ENCODE data around the gene HBA1.
"Not testable (repeated sequence)": the region's sequence is repeated elsewhere in the genome, so short reads cannot be mapped to it uniquely, and the experiment has no call there.

HBA1 gene

DNA sequence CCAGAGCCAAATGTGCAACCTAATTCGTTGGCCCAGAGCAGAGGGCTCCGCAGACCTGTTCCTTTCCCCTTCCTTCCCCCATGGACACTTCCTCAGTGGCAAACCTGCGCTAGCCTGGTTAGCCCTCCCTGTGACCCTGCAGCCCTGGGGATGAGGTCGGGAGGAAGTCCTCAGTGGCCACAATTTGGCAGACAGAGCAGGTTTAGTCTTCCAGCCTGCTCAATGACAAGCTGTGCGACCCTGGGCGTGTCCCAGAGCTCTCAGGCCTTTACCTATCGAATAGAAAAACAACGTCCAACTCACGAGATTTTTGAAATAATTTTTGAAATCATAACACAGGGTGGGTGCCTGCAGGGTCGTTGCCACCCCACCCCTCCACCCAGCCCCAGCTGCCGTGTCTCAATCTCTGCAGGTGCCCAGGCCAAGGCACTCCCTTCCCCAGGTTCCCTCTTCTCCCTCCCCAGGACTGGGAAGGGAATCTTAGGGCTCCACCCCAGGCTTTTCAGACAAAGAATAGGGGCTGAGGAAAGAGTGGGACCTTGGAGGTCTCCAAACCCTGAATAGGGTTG, 9.3 kb upstream of the HBA1 start:
- H3K36me3 ChIP-seq (ENCODE audit: control insufficient read depth in 1 of 2, insufficient read depth in 2 of 2, low read length in 2 of 2), result no peaks in the 10 kb centered on the region
- H3K4me3 ChIP-seq (ENCODE audit: low read depth in 1 of 2, low read length in 2 of 2), result no peak overlapping the region
- peaks cover 5 to 13% of the 10 kb centered on the region in 2 donors for H3K4me1 ChIP-seq (ENCODE audit: control insufficient read depth in 1 of 2, insufficient read depth in 2 of 2, low read length in 2 of 2)
- no peaks in the 10 kb centered on the region for H3K9me3 ChIP-seq (ENCODE audit: control insufficient read depth in 1 of 2, low read length in 2 of 2)
- H3K27me3 ChIP-seq (ENCODE audit: control insufficient read depth in 1 of 2, insufficient read depth in 2 of 2, low read length in 2 of 2), result peaks cover 41 to 48% of the 10 kb centered on the region in 2 donors
- H3K27ac ChIP-seq (ENCODE audit: low read depth, low read length), result no peak overlapping the region
- no peak overlapping the region for H3K9ac ChIP-seq (ENCODE audit: low read depth in 1 of 2, low read length in 2 of 2)

GRCh38 chr16:168424-168823, 8.1 kb upstream of the HBA1 start:
- no peak overlapping the region for H3K4me3 ChIP-seq (ENCODE audit: low read depth in 1 of 2, low read length in 2 of 2)
- H3K9me3 ChIP-seq (ENCODE audit: control insufficient read depth in 1 of 2, low read length in 2 of 2), result no peaks in the 10 kb centered on the region
- H3K36me3 ChIP-seq (ENCODE audit: control insufficient read depth in 1 of 2, insufficient read depth in 2 of 2, low read length in 2 of 2), result no peaks in the 10 kb centered on the region
- H3K27ac ChIP-seq (ENCODE audit: low read depth, low read length), result no peak overlapping the region
- H3K4me1 ChIP-seq (ENCODE audit: control insufficient read depth in 1 of 2, insufficient read depth in 2 of 2, low read length in 2 of 2), result peaks cover 5 to 13% of the 10 kb centered on the region in 2 donors
- H3K9ac ChIP-seq (ENCODE audit: low read depth in 1 of 2, low read length in 2 of 2), result no peak overlapping the region
- peaks cover 42 to 48% of the 10 kb centered on the region in 2 donors for H3K27me3 ChIP-seq (ENCODE audit: control insufficient read depth in 1 of 2, insufficient read depth in 2 of 2, low read length in 2 of 2)

DNA sequence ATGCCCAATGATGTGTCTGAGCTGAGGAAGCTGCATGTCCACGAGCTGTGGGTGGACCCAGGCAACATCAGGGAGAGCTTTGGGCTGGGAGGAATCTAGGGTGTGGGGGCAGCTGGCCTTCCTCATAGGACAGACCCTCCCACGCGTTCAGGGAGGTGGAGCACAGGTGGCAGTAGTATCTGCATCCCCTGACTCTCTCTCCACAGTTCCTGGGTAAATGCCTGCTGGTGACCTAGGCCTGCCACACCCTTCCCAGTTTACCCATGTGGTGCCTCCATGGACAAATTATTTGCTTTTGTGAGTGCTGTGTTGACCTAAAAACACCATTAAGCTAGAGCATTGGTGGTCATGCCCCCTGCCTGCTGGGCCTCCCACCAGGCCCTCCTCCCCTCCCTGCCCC, 7.5 kb upstream of the HBA1 start:
- Histone ChIP-seq H3K4me3 (ENCODE audit: low read depth in 1 of 2, low read length in 2 of 2) (no peak overlapping the region), H3K9me3 (ENCODE audit: control insufficient read depth in 1 of 2, low read length in 2 of 2) (no peaks in the 10 kb centered on the region), H3K4me1 (ENCODE audit: control insufficient read depth in 1 of 2, insufficient read depth in 2 of 2, low read length in 2 of 2) (peaks cover 5 to 13% of the 10 kb centered on the region in 2 donors), H3K27ac (ENCODE audit: low read depth, low read length) (no peak overlapping the region), H3K36me3 (ENCODE audit: control insufficient read depth in 1 of 2, insufficient read depth in 2 of 2, low read length in 2 of 2) (no peaks in the 10 kb centered on the region), H3K27me3 (ENCODE audit: control insufficient read depth in 1 of 2, insufficient read depth in 2 of 2, low read length in 2 of 2) (peaks cover 45 to 48% of the 10 kb centered on the region in 2 donors), H3K9ac (ENCODE audit: low read depth in 1 of 2, low read length in 2 of 2) (no peak overlapping the region)

DNA sequence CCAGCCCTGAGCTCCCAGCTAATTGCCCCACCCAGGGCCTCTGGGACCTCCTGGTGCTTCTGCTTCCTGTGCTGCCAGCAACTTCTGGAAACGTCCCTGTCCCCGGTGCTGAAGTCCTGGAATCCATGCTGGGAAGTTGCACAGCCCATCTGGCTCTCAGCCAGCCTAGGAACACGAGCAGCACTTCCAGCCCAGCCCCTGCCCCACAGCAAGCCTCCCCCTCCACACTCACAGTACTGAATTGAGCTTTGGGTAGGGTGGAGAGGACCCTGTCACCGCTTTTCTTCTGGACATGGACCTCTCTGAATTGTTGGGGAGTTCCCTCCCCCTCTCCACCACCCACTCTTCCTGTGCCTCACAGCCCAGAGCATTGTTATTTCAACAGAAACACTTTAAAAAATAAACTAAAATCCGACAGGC, 6.4 kb upstream of the HBA1 start:
- H3K27ac ChIP-seq (ENCODE audit: low read depth, low read length); H3K9me3 ChIP-seq (ENCODE audit: control insufficient read depth in 1 of 2, low read length in 2 of 2); H3K36me3 ChIP-seq (ENCODE audit: control insufficient read depth in 1 of 2, insufficient read depth in 2 of 2, low read length in 2 of 2); H3K4me3 ChIP-seq (ENCODE audit: low read depth in 1 of 2, low read length in 2 of 2); H3K9ac ChIP-seq (ENCODE audit: low read depth in 1 of 2, low read length in 2 of 2): not testable (repeated sequence)
- Histone ChIP-seq H3K27me3 (ENCODE audit: control insufficient read depth in 1 of 2, insufficient read depth in 2 of 2, low read length in 2 of 2) (peaks cover 46 to 50% of the 10 kb centered on the region in 2 donors), H3K4me1 (ENCODE audit: control insufficient read depth in 1 of 2, insufficient read depth in 2 of 2, low read length in 2 of 2) (peaks cover 5 to 11% of the 10 kb centered on the region in 2 donors)

DNA sequence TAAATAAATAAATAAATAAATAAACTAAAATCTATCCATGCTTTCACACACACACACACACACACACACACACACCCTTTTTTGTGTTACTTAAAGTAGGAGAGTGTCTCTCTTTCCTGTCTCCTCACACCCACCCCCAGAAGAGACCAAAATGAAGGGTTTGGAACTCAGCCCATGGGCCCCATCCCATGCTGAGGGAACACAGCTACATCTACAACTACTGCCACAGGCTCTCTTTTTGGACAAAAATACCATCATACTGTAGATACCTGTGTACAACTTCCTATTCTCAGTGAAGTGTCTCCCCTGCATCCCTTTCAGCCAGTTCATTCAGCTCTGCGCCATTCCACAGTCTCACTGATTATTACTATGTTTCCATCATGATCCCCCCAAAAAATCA, 5.7 kb upstream of the HBA1 start:
- Histone ChIP-seq H3K27me3 (ENCODE audit: control insufficient read depth in 1 of 2, insufficient read depth in 2 of 2, low read length in 2 of 2) (peaks cover 46 to 49% of the 10 kb centered on the region in 2 donors), H3K36me3 (ENCODE audit: control insufficient read depth in 1 of 2, insufficient read depth in 2 of 2, low read length in 2 of 2) (no peaks in the 10 kb centered on the region), H3K9me3 (ENCODE audit: control insufficient read depth in 1 of 2, low read length in 2 of 2) (no peaks in the 10 kb centered on the region), H3K9ac (ENCODE audit: low read depth in 1 of 2, low read length in 2 of 2) (no peak overlapping the region), H3K4me1 (ENCODE audit: control insufficient read depth in 1 of 2, insufficient read depth in 2 of 2, low read length in 2 of 2) (peaks cover 5% of the 10 kb centered on the region in 2 donors), H3K4me3 (ENCODE audit: low read depth in 1 of 2, low read length in 2 of 2) (no peak overlapping the region), H3K27ac (ENCODE audit: low read depth, low read length) (no peak overlapping the region)

DNA sequence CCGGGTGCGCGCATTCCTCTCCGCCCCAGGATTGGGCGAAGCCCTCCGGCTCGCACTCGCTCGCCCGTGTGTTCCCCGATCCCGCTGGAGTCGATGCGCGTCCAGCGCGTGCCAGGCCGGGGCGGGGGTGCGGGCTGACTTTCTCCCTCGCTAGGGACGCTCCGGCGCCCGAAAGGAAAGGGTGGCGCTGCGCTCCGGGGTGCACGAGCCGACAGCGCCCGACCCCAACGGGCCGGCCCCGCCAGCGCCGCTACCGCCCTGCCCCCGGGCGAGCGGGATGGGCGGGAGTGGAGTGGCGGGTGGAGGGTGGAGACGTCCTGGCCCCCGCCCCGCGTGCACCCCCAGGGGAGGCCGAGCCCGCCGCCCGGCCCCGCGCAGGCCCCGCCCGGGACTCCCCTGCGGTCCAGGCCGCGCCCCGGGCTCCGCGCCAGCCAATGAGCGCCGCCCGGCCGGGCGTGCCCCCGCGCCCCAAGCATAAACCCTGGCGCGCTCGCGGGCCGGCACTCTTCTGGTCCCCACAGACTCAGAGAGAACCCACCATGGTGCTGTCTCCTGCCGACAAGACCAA, 4.0 kb upstream of the HBA1 start, which contains the start of gene HBA2:
TSS of gene HBA2 (plus strand) at position 503 of the 568 bp plus-strand sequence. CDS start at position 540, 37 bp downstream.
- H3K4me3 ChIP-seq (ENCODE audit: low read depth in 1 of 2, low read length in 2 of 2); H3K9ac ChIP-seq (ENCODE audit: low read depth in 1 of 2, low read length in 2 of 2); H3K36me3 ChIP-seq (ENCODE audit: control insufficient read depth in 1 of 2, insufficient read depth in 2 of 2, low read length in 2 of 2); H3K27ac ChIP-seq (ENCODE audit: low read depth, low read length); H3K9me3 ChIP-seq (ENCODE audit: control insufficient read depth in 1 of 2, low read length in 2 of 2); H3K4me1 ChIP-seq (ENCODE audit: control insufficient read depth in 1 of 2, insufficient read depth in 2 of 2, low read length in 2 of 2): not testable (repeated sequence)
- peaks cover 32 to 38% of the 10 kb centered on the region in 2 donors for H3K27me3 ChIP-seq (ENCODE audit: control insufficient read depth in 1 of 2, insufficient read depth in 2 of 2, low read length in 2 of 2)

DNA sequence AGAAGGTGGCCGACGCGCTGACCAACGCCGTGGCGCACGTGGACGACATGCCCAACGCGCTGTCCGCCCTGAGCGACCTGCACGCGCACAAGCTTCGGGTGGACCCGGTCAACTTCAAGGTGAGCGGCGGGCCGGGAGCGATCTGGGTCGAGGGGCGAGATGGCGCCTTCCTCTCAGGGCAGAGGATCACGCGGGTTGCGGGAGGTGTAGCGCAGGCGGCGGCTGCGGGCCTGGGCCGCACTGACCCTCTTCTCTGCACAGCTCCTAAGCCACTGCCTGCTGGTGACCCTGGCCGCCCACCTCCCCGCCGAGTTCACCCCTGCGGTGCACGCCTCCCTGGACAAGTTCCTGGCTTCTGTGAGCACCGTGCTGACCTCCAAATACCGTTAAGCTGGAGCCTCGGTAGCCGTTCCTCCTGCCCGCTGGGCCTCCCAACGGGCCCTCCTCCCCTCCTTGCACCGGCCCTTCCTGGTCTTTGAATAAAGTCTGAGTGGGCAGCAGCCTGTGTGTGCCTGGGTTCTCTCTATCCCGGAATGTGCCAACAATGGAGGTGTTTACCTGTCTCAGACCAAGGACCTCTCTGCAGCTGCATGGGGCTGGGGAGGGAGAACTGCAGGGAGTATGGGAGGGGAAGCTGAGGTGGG, 3.1 kb upstream of the HBA1 start:
- peaks cover 36 to 38% of the 10 kb centered on the region in 2 donors for H3K27me3 ChIP-seq (ENCODE audit: control insufficient read depth in 1 of 2, insufficient read depth in 2 of 2, low read length in 2 of 2)
- H3K36me3 ChIP-seq (ENCODE audit: control insufficient read depth in 1 of 2, insufficient read depth in 2 of 2, low read length in 2 of 2); H3K9ac ChIP-seq (ENCODE audit: low read depth in 1 of 2, low read length in 2 of 2): not testable (repeated sequence)

DNA sequence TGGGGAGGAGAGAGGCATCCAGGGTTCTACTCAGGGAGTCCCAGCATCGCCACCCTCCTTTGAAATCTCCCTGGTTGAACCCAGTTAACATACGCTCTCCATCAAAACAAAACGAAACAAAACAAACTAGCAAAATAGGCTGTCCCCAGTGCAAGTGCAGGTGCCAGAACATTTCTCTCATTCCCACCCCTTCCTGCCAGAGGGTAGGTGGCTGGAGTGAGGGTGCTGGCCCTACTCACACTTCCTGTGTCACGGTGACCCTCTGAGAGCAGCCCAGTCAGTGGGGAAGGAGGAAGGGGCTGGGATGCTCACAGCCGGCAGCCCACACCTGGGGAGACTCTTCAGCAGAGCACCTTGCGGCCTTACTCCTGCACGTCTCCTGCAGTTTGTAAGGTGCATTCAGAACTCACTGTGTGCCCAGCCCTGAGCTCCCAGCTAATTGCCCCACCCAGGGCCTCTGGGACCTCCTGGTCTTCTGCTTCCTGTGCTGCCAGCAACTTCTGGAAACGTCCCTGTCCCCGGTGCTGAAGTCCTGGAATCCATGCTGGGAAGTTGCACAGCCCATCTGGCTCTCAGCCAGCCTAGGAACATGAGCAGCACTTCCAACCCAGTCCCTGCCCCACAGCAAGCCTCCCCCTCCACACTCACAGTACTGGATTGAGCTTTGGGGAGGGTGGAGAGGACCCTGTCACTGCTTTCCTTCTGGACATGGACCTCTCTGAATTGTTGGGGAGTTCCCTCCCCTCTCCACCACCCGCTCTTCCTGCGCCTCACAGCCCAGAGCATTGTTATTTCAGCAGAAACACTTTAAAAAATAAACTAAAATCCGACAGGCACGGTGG, 2.3 kb upstream of the HBA1 start:
- peaks cover 31 to 34% of the 10 kb centered on the region in 2 donors for H3K27me3 ChIP-seq (ENCODE audit: control insufficient read depth in 1 of 2, insufficient read depth in 2 of 2, low read length in 2 of 2)
- H3K27ac ChIP-seq (ENCODE audit: low read depth, low read length); H3K36me3 ChIP-seq (ENCODE audit: control insufficient read depth in 1 of 2, insufficient read depth in 2 of 2, low read length in 2 of 2); H3K4me3 ChIP-seq (ENCODE audit: low read depth in 1 of 2, low read length in 2 of 2); H3K9ac ChIP-seq (ENCODE audit: low read depth in 1 of 2, low read length in 2 of 2); H3K9me3 ChIP-seq (ENCODE audit: control insufficient read depth in 1 of 2, low read length in 2 of 2); H3K4me1 ChIP-seq (ENCODE audit: control insufficient read depth in 1 of 2, insufficient read depth in 2 of 2, low read length in 2 of 2): not testable (repeated sequence)

More for the DNA sequence above, 3.1 kb upstream of the HBA1 start:
- not testable (repeated sequence) for H3K27ac ChIP-seq (ENCODE audit: low read depth, low read length); H3K4me1 ChIP-seq (ENCODE audit: control insufficient read depth in 1 of 2, insufficient read depth in 2 of 2, low read length in 2 of 2); H3K4me3 ChIP-seq (ENCODE audit: low read depth in 1 of 2, low read length in 2 of 2); H3K9me3 ChIP-seq (ENCODE audit: control insufficient read depth in 1 of 2, low read length in 2 of 2)

GRCh38 chr16:175011-175949, 1.2 kb upstream of the HBA1 start:
- H3K9ac ChIP-seq (ENCODE audit: low read depth in 1 of 2, low read length in 2 of 2), result no peak overlapping the region
- peaks cover 36 to 41% of the 10 kb centered on the region in 2 donors for H3K27me3 ChIP-seq (ENCODE audit: control insufficient read depth in 1 of 2, insufficient read depth in 2 of 2, low read length in 2 of 2)

More at GRCh38 chr16:175011-175949, 1.2 kb upstream of the HBA1 start:
- no peak overlapping the region for H3K27ac ChIP-seq (ENCODE audit: low read depth, low read length)
- no peaks in the 10 kb centered on the region for H3K4me1 ChIP-seq (ENCODE audit: control insufficient read depth in 1 of 2, insufficient read depth in 2 of 2, low read length in 2 of 2)
- H3K4me3 ChIP-seq (ENCODE audit: low read depth in 1 of 2, low read length in 2 of 2), result no peak overlapping the region
- H3K9me3 ChIP-seq (ENCODE audit: control insufficient read depth in 1 of 2, low read length in 2 of 2), result no peaks in the 10 kb centered on the region
- no peaks in the 10 kb centered on the region for H3K36me3 ChIP-seq (ENCODE audit: control insufficient read depth in 1 of 2, insufficient read depth in 2 of 2, low read length in 2 of 2)

Data from duodenal mucosa (tissue), 2 donors.